Endometrial microvascular endothelial cells (primary cell): Measurements from ENCODE around the gene CCDC59. TPM values are rescaled to one million over a fixed set of nuclear protein-coding genes. Genes with fewer than 3 reads are reported as not detected.

Experiments used
- in situ Hi-C: cut with HindIII; loops from 2 replicates; pipeline ENCODE4 v1.10.0; 2017; ENCODE audit warnings: low sequenced_read_pairs, low pct_unique_long_range_greater_than_20kb; ENCODE audit errors: inconsistent ontology term
- total RNA-seq: library from RNA; depleted of rRNA; stranded (reverse); fragments of >200 nt; gene quantifications from one replicate; pipeline ENCODE4 v1.2.3, GENCODE V29; 2015; ENCODE audit errors: inconsistent ontology term

CCDC59 gene
- total RNA-seq, 1 donor from 2014 or later, result 54.4 TPM

DNA sequence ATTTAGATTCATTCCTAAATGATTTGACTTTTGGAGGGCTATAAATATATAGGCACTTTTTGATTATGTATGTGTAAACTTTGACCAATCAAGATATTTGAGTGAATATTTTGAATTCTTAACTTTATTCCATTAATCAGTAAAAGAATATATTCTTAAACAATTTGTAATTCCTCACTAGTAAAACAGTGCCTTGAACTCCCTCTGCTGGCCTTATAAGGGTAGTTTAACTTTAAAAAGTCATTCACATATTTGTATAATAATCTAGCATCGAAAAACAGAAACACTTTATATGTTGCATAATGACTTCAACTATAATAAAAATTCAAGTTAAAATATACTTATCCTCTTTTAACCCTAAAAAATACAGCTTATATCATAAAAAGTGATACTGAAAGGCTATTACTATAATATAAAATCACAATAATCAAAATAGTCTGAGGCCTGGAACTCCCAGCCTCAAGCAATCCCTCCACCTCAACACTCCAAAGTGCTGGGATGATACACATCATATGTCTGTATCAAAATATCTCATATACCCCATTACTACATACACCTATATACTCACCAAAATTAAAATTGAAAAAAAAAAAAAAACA is 31.2 kb downstream of the CCDC59 start:
- in situ Hi-C loops, result no loop called here

DNA sequence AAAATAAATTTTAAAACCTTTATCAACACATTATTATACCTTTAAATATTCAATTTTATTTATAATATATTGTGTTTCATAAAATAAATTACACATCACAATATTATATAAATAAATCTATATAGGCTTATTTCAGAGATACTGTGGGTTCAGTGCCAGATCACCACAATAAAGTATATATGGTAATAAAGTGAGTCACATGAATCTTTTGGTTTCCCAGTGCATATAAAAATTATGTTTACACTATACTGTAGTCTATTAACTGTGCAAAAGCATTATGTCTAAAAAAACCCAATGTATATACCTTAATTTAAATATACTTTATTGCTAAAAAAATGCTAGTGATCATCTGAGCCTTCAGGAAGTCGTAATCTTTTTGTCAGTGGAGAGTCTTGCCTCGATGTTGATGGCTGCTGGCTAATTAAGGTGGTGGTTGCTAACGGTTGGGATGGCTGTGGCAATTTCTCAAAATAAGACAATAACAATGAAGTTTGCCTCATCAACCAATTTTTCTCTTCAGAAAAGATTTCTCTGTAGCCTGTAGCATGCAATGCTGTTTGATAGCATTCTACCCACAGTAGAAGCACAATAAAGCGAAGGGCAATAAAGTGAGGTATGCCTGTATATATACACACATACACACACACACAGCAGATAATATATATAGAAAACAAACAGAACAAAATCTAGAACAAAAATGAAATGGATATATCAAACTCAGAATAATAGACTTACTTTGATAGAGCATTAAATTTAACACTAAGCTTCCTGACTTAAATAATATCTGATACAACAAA is 32.4 kb downstream of the CCDC59 start:
- in situ Hi-C loops, result no loop called here

DNA sequence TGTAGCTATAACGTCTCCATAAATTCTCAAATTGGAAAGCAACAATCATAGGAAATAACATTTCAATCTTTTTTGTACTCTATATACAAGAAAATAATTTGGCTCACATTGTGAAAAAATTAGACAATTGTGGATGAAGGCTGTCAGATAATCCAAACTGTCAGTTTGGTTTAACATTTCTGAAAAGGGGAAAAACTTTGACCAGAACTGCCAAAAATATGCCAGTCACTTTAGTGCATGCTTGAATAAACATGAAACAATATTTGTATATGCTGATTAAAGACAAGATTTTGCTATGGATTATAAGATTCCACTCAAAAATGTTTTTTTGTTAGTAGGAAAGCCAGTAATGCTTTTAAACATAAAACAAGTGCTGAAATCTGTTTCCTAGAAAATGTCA is 38.9 kb downstream of the CCDC59 start:
- in situ Hi-C loops, result no loop called here

DNA sequence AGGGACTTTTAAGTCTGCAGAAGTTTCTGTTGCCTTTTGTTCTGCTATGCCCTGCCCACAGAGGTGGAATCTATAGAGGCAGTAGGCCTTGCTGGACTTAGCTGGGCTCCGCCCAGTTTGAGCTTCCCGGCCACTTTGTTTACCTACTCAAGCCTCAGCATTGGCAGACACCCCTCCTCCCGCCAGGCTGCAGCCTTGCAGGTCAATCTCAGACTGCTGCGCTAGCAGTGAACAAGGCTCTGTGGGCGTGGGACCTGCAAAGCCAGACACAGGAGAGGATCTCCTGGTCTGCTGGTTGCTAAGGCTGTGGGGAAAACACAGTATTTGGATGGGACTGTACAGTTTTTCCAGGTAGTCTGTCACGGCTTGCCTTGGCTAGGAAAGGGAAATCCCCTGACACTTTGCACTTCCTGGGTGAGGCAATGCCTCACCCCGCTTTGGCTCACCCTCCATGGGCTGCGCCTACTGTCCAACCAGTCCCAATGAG is 43.7 kb downstream of the CCDC59 start:
- in situ Hi-C loops, result no loop called here

Other genes starting within 250 kb of the CCDC59 start
- gene METTL25, start 142 bp upstream of the CCDC59 start, total RNA-seq, result 8.4 TPM